SK-N-SH treated with all-trans-retinoic acid at 6 μM for 48 hours (cell line): ENCODE results near the gene COX20.
A peak's percentile ranks its signal among the peaks of the same experiment; 100 is the strongest.

ENCODE experiments used
- ATAC-seq: fragments of 200-7000 bp; cut with Tn5 transposase; 3 replicates; pipeline ENCODE4 v1.9.1; 2020; ENCODE audit warnings: mild to moderate bottlenecking, moderate library complexity
- ARNTL ChIP-seq: fragments of 450-650 bp; formaldehyde crosslinking; IDR thresholded peaks from 2 replicates; pipeline ENCODE4 v1.5.0; 2020; ENCODE audit warnings: low read depth, mild to moderate bottlenecking, moderate library complexity, borderline replicate concordance
- CSDC2 ChIP-seq: fragments of 250-450 bp; sonication (Bioruptor Pico); IDR thresholded peaks from 2 replicates; pipeline ENCODE4 v1.5.0; 2020; ENCODE audit warnings: mild to moderate bottlenecking, moderate library complexity
- ESRRG ChIP-seq: fragments of 250-450 bp; sonication (Bioruptor Pico); IDR thresholded peaks from 2 replicates; pipeline ENCODE4 v1.6.1; 2021; ENCODE audit warnings: mild to moderate bottlenecking
- GLIS3 ChIP-seq: fragments of 250-450 bp; sonication (Bioruptor Pico); IDR thresholded peaks from 2 replicates; pipeline ENCODE4 v1.5.0; 2020; ENCODE audit warnings: mild to moderate bottlenecking, moderate library complexity
- ISL1 ChIP-seq: fragments of 250-450 bp; sonication (Bioruptor Pico); IDR thresholded peaks from 2 replicates; pipeline ENCODE4 v2.1.2; 2022; ENCODE audit warnings: mild to moderate bottlenecking, moderate library complexity
- RARB ChIP-seq: fragments of 250-450 bp; sonication (Bioruptor Pico); IDR thresholded peaks from 2 replicates; pipeline ENCODE4 v1.8.0; 2021; ENCODE audit warnings: mild to moderate bottlenecking, moderate library complexity
- SNAI2 ChIP-seq: fragments of 250-450 bp; sonication (Bioruptor Pico); IDR thresholded peaks from 2 replicates; pipeline ENCODE4 v1.5.0; 2020; ENCODE audit warnings: mild to moderate bottlenecking, moderate library complexity
- TCF4 ChIP-seq: fragments of 250-450 bp; sonication (Bioruptor Pico); IDR thresholded peaks from 2 replicates; pipeline ENCODE4 v1.8.0; 2021; ENCODE audit warnings: mild to moderate bottlenecking, moderate library complexity, borderline replicate concordance
- TOX ChIP-seq: fragments of 250-450 bp; sonication (Bioruptor Pico); IDR thresholded peaks from 2 replicates; pipeline ENCODE4 v1.8.0; 2021; ENCODE audit warnings: mild to moderate bottlenecking, moderate library complexity, borderline replicate concordance
- ZC3H10 ChIP-seq: fragments of 250-450 bp; sonication (Bioruptor Pico); IDR thresholded peaks from 2 replicates; pipeline ENCODE4 v1.5.1; 2021; ENCODE audit warnings: mild to moderate bottlenecking, moderate library complexity
- ZFP3 ChIP-seq: fragments of 250-450 bp; sonication (Bioruptor Pico); IDR thresholded peaks from 2 replicates; pipeline ENCODE4 v1.5.0; 2020; ENCODE audit warnings: mild to moderate bottlenecking, moderate library complexity
- ZNF565 ChIP-seq: fragments of 450-650 bp; formaldehyde crosslinking; conservative IDR thresholded peaks from 2 replicates; pipeline ENCODE4 v1.5.0; 2020; ENCODE audit warnings: low read depth, mild to moderate bottlenecking, moderate library complexity
- ZNF8 ChIP-seq: fragments of 450-650 bp; formaldehyde crosslinking; IDR thresholded peaks from 2 replicates; pipeline ENCODE4 v1.5.0; 2020; ENCODE audit warnings: mild to moderate bottlenecking, moderate library complexity
- TF ChIP-seq, protein P1 (sequence below): fragments of 250-450 bp; sonication (Bioruptor Pico); IDR thresholded peaks from 2 replicates; pipeline ENCODE4 v1.5.1; 2020; ENCODE audit warnings: low read depth, mild to moderate bottlenecking, moderate library complexity
- TF ChIP-seq, protein P2 (sequence below): fragments of 250-450 bp; sonication (Bioruptor Pico); IDR thresholded peaks from 2 replicates; pipeline ENCODE4 v1.8.0; 2021; ENCODE audit warnings: low read depth, mild to moderate bottlenecking, moderate library complexity, borderline replicate concordance
- TF ChIP-seq, protein P3 (sequence below): fragments of 250-450 bp; sonication (Bioruptor Pico); IDR thresholded peaks from 2 replicates; pipeline ENCODE4 v1.5.0; 2020; ENCODE audit warnings: mild to moderate bottlenecking, moderate library complexity
- TF ChIP-seq, protein P4 (sequence below): fragments of 250-450 bp; sonication (Bioruptor Pico); IDR thresholded peaks from 2 replicates; pipeline ENCODE4 v1.8.0; 2020; ENCODE audit warnings: mild to moderate bottlenecking, moderate library complexity, borderline replicate concordance
- TF ChIP-seq, protein P5 (sequence below): fragments of 250-450 bp; sonication (Bioruptor Pico); IDR thresholded peaks from 2 replicates; pipeline ENCODE4 v1.5.1; 2021; ENCODE audit warnings: mild to moderate bottlenecking, moderate library complexity

The COX20 gene

DNA sequence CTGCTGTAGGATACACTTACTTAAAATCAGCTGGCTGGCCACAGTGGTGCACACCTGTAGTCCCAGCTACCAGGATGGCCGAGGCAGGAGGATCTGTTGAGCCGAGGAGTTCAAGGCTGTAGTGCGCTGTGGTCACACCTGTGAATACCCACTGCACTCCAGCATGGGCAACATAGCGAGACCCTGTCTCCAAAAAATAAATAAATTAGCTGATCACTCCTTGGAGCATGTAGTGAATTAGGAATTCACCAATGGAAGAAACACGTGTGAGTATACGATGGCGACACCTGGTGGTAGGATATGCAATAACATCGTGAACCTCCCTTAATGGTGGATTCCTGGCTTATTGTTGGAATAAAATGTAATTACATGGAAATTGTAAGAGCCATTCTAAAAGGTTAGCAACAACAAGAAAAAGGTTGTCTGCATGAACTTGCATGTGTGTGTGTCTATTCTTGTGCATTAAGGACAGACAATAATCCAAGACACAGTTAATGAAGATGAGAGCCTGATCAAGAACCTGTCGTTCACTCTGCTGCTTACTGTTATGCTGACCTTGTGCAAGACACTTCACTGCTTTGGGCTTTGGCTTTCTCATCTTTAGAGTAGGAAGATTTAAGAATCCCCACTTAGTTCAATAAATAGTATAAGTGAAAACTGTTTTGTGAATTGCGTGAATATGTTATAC, 38.6 kb upstream of the COX20 start:
- peak; percentile 89 for ATAC-seq
- TF ChIP-seq TCF4 (CRISPR knock-in tag), result no peak
- TF ChIP-seq, protein P1, sequence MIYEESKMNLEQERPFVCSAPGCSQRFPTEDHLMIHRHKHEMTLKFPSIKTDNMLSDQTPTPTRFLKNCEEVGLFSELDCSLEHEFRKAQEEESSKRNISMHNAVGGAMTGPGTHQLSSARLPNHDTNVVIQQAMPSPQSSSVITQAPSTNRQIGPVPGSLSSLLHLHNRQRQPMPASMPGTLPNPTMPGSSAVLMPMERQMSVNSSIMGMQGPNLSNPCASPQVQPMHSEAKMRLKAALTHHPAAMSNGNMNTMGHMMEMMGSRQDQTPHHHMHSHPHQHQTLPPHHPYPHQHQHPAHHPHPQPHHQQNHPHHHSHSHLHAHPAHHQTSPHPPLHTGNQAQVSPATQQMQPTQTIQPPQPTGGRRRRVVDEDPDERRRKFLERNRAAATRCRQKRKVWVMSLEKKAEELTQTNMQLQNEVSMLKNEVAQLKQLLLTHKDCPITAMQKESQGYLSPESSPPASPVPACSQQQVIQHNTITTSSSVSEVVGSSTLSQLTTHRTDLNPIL (CRISPR knock-in tag), result no peak
- TF ChIP-seq, protein P2, sequence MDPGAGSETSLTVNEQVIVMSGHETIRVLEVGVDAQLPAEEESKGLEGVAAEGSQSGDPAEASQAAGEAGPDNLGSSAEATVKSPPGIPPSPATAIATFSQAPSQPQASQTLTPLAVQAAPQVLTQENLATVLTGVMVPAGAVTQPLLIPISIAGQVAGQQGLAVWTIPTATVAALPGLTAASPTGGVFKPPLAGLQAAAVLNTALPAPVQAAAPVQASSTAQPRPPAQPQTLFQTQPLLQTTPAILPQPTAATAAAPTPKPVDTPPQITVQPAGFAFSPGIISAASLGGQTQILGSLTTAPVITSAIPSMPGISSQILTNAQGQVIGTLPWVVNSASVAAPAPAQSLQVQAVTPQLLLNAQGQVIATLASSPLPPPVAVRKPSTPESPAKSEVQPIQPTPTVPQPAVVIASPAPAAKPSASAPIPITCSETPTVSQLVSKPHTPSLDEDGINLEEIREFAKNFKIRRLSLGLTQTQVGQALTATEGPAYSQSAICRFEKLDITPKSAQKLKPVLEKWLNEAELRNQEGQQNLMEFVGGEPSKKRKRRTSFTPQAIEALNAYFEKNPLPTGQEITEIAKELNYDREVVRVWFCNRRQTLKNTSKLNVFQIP (CRISPR knock-in tag), result no peak
- no peak for TF ChIP-seq SNAI2 (CRISPR knock-in tag)
- no peak for TF ChIP-seq ZC3H10
- no peak for TF ChIP-seq ZNF8 (CRISPR knock-in tag)
- TF ChIP-seq ARNTL, result no peak
- TF ChIP-seq, protein P3, sequence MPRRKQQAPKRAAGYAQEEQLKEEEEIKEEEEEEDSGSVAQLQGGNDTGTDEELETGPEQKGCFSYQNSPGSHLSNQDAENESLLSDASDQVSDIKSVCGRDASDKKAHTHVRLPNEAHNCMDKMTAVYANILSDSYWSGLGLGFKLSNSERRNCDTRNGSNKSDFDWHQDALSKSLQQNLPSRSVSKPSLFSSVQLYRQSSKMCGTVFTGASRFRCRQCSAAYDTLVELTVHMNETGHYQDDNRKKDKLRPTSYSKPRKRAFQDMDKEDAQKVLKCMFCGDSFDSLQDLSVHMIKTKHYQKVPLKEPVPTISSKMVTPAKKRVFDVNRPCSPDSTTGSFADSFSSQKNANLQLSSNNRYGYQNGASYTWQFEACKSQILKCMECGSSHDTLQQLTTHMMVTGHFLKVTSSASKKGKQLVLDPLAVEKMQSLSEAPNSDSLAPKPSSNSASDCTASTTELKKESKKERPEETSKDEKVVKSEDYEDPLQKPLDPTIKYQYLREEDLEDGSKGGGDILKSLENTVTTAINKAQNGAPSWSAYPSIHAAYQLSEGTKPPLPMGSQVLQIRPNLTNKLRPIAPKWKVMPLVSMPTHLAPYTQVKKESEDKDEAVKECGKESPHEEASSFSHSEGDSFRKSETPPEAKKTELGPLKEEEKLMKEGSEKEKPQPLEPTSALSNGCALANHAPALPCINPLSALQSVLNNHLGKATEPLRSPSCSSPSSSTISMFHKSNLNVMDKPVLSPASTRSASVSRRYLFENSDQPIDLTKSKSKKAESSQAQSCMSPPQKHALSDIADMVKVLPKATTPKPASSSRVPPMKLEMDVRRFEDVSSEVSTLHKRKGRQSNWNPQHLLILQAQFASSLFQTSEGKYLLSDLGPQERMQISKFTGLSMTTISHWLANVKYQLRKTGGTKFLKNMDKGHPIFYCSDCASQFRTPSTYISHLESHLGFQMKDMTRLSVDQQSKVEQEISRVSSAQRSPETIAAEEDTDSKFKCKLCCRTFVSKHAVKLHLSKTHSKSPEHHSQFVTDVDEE (CRISPR knock-in tag), result no peak
- TF ChIP-seq GLIS3 (CRISPR knock-in tag), result no peak
- TF ChIP-seq ZNF565, result no peak
- no peak for TF ChIP-seq CSDC2
- TF ChIP-seq, protein P4, sequence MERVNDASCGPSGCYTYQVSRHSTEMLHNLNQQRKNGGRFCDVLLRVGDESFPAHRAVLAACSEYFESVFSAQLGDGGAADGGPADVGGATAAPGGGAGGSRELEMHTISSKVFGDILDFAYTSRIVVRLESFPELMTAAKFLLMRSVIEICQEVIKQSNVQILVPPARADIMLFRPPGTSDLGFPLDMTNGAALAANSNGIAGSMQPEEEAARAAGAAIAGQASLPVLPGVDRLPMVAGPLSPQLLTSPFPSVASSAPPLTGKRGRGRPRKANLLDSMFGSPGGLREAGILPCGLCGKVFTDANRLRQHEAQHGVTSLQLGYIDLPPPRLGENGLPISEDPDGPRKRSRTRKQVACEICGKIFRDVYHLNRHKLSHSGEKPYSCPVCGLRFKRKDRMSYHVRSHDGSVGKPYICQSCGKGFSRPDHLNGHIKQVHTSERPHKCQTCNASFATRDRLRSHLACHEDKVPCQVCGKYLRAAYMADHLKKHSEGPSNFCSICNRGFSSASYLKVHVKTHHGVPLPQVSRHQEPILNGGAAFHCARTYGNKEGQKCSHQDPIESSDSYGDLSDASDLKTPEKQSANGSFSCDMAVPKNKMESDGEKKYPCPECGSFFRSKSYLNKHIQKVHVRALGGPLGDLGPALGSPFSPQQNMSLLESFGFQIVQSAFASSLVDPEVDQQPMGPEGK (CRISPR knock-in tag), result no peak

DNA sequence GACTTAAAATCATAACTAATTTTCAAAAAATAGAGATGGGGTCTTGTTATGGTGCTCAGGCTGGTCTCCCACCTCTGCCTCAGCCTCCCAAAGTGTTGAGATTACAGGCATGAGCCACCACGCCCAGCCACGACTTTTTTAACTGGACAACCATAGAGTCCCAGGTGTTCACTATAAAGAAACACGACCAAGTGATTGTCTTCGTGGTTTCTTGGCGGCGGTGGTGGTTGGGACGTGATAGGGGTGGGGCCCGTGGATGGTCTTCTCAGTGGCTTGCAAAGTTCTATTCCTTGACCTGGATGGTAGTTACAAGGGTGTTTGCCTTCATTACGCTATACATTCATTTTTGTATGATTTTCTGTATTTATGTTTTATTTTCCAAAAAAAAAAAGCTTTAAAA, 34.6 kb upstream of the COX20 start:
- ATAC-seq, result no peak
- TF ChIP-seq ISL1 (CRISPR knock-in tag) (no peak), ZNF8 (CRISPR knock-in tag) (no peak), SNAI2 (CRISPR knock-in tag) (no peak), GLIS3 (CRISPR knock-in tag) (no peak), RARB (no peak), CSDC2 (no peak), ZFP3 (no peak), ARNTL (no peak), TCF4 (CRISPR knock-in tag) (no peak), ESRRG (CRISPR knock-in tag) (no peak)
- TF ChIP-seq, protein P5, sequence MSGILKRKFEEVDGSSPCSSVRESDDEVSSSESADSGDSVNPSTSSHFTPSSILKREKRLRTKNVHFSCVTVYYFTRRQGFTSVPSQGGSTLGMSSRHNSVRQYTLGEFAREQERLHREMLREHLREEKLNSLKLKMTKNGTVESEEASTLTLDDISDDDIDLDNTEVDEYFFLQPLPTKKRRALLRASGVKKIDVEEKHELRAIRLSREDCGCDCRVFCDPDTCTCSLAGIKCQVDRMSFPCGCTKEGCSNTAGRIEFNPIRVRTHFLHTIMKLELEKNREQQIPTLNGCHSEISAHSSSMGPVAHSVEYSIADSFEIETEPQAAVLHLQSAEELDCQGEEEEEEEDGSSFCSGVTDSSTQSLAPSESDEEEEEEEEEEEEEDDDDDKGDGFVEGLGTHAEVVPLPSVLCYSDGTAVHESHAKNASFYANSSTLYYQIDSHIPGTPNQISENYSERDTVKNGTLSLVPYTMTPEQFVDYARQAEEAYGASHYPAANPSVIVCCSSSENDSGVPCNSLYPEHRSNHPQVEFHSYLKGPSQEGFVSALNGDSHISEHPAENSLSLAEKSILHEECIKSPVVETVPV, result no peak
- TF ChIP-seq, protein P2 (CRISPR knock-in tag), result no peak

DNA sequence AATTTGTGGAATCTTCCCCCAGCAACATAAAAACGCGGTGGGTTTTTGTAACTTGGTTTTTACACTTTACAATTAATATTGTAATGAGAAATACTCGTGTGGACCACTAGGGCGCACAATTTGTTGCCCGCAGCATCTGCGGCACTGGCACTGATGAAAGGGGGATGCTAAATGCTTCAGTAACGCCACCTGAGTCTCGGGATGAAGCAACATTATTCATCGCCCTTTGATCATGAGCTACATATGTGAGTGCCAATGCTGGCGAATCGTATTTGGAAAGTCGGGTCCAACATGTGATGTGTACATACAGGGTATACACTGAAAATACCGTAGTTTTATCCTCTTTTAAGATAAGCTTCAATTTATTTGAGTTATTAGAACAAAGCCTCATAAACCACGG, 34.2 kb upstream of the COX20 start:
- TF ChIP-seq TOX, result no peak
- ATAC-seq, result peak; percentile 73
